Measurements from ENCODE around the gene METTL24.
"Not testable (repeated sequence)": the region's sequence is repeated elsewhere in the genome, so short reads cannot be mapped to it uniquely, and the experiment has no call there.

DNA sequence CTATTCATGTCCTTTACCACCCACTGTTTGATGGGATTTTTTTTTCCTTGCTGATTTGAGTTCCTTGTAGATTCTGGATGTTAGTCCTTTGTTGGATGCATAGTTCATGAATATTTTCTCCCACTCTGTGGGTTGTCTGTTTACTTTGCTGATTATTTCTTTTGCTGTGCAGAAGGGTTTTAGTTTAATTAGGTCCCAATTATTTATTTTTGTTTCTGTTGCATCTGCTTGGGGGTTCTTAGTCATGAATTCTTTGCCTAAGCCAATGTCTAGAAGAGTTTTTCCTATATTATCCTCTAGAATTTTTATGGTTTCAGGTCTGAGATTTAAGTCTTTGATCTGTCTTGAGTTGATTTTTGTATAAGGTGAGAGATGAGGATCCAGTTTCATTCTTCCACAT lies 85.4 kb downstream of the METTL24 start:
- TF ChIP-seq ZNF565 (CRISPR knock-in tag; conservative IDR thresholded peaks at IDR 0.05; ENCODE audit: low read depth); ZC3H10 (CRISPR knock-in tag; IDR thresholded peaks at IDR 0.05); ZFP30 (CRISPR knock-in tag; IDR thresholded peaks at IDR 0.05); TOX (CRISPR knock-in tag; IDR thresholded peaks at IDR 0.05; ENCODE audit: borderline replicate concordance); PPARA (CRISPR knock-in tag; IDR thresholded peaks at IDR 0.05; ENCODE audit: borderline replicate concordance): not testable (repeated sequence)

Data from SK-N-SH treated with all-trans-retinoic acid at 6 μM for 48 hours (cell line).